Neural cell (in vitro differentiated cells): ENCODE results near the gene PRUNE2. TPM values are rescaled to one million over a fixed set of nuclear protein-coding genes. Genes with fewer than 3 reads are reported as not detected.

ENCODE experiments used
- H2AFZ ChIP-seq: fragments of 200-600, 300-800 bp; sonication (generic), shearing (Covaris generic); 2 replicates; pipeline ENCODE4 v1.6.0; 2014; ENCODE audit warnings: low read depth, mild to moderate bottlenecking, antibody characterized with exemption, low read length, moderate library complexity
- H3F3A ChIP-seq: fragments of 200-600 bp; shearing (Covaris generic); 2 replicates; pipeline ENCODE4 v1.6.1; 2016; ENCODE audit warnings: mild to moderate bottlenecking, moderate library complexity, mixed read lengths, antibody characterized with exemption, low read length; ENCODE audit not compliant: insufficient read depth, poor library complexity, severe bottlenecking
- H3K27ac ChIP-seq: fragments of 200-600, 300-800 bp; sonication (generic), shearing (Covaris generic); 2 replicates; pipeline ENCODE4 v1.5.1; 2014; ENCODE audit warnings: mild to moderate bottlenecking, low read length, moderate library complexity
- H3K27me3 ChIP-seq: fragments of 300-800, 200-600 bp; sonication (generic), shearing (Covaris generic); 2 replicates; pipeline ENCODE4 v1.6.0; 2014; ENCODE audit warnings: mild to moderate bottlenecking, low read depth, low read length, moderate library complexity; ENCODE audit not compliant: insufficient read depth
- H3K36me3 ChIP-seq: fragments of 300-800, 200-600 bp; sonication (generic), shearing (Covaris generic); 2 replicates; pipeline ENCODE4 v1.5.1; 2014; ENCODE audit warnings: mild to moderate bottlenecking, antibody characterized with exemption, low read length, moderate library complexity; ENCODE audit not compliant: insufficient read depth
- H3K4me2 ChIP-seq: fragments of 300-800, 200-600 bp; sonication (generic), shearing (Covaris generic); 2 replicates; pipeline ENCODE4 v1.6.0; 2014; ENCODE audit warnings: mild to moderate bottlenecking, low read length
- H3K4me3 ChIP-seq: fragments of 300-800, 200-600 bp; sonication (generic), shearing (Covaris generic); 2 replicates; pipeline ENCODE4 v1.5.1; 2014; ENCODE audit warnings: mild to moderate bottlenecking, low read length, moderate library complexity
- H3K79me2 ChIP-seq: fragments of 200-600 bp; shearing (Covaris generic); replicated peaks from 2 replicates; pipeline ENCODE4 v1.6.0; 2014; ENCODE audit warnings: mild to moderate bottlenecking, low read length, moderate library complexity; ENCODE audit not compliant: insufficient read depth
- H3K9ac ChIP-seq: fragments of 300-800, 200-600 bp; sonication (generic), shearing (Covaris generic); 2 replicates; pipeline ENCODE4 v1.6.1; 2016; ENCODE audit warnings: mild to moderate bottlenecking, low read length, mixed read lengths
- H3K9me2 ChIP-seq: fragments of 200-600 bp; shearing (Covaris generic); 2 replicates; pipeline ENCODE4 v1.6.1; 2016; ENCODE audit warnings: mild to moderate bottlenecking, low read length, mixed read lengths; ENCODE audit not compliant: insufficient read depth
- H3K9me3 ChIP-seq: fragments of 200-600, 300-800 bp; sonication (generic), shearing (Covaris generic); 2 replicates; pipeline ENCODE4 v1.6.1; 2016; ENCODE audit warnings: mild to moderate bottlenecking, mixed run types, low read length, moderate library complexity, mixed read lengths
- H4K20me1 ChIP-seq: fragments of 200-600 bp; shearing (Covaris generic); 2 replicates; pipeline ENCODE4 v1.6.1; 2016; ENCODE audit warnings: mild to moderate bottlenecking, mixed run types; ENCODE audit not compliant: insufficient read depth
- CTCF ChIP-seq: fragments of 450-650 bp; IDR thresholded peaks from 2 replicates; pipeline ENCODE4 v1.5.1; 2014; ENCODE audit warnings: antibody characterized with exemption, mild to moderate bottlenecking, moderate library complexity; ENCODE audit not compliant: poor library complexity, severe bottlenecking
- EP300 ChIP-seq: fragments of 450-650 bp; conservative IDR thresholded peaks from 2 replicates; pipeline ENCODE4 v1.6.1; 2014; ENCODE audit warnings: antibody characterized with exemption, mild to moderate bottlenecking, moderate library complexity; ENCODE audit not compliant: poor library complexity, severe bottlenecking
- EZH2 ChIP-seq: fragments of 200-600, 300-800 bp; shearing (Covaris generic), sonication (generic); IDR thresholded peaks from 2 replicates; pipeline ENCODE4 v1.6.1; 2014; ENCODE audit warnings: antibody characterized with exemption, low read length, borderline replicate concordance, mild to moderate bottlenecking; ENCODE audit not compliant: insufficient read depth, poor library complexity, severe bottlenecking
- MXI1 ChIP-seq: fragments of 450-650 bp; conservative IDR thresholded peaks from 2 replicates; pipeline ENCODE4 v1.6.1; 2014; ENCODE audit warnings: antibody characterized with exemption, mild to moderate bottlenecking; ENCODE audit not compliant: poor library complexity, severe bottlenecking
- POLR2AphosphoS5 ChIP-seq: IDR thresholded peaks from 2 replicates; pipeline ENCODE4 v1.6.1; 2012
- RAD21 ChIP-seq: fragments of 450-650 bp; conservative IDR thresholded peaks from 2 replicates; pipeline ENCODE4 v1.6.1; 2014; ENCODE audit warnings: antibody characterized with exemption, mild to moderate bottlenecking, moderate library complexity
- SMC3 ChIP-seq: fragments of 450-650 bp; conservative IDR thresholded peaks from 2 replicates; pipeline ENCODE4 v1.6.1; 2014; ENCODE audit warnings: antibody characterized with exemption, mild to moderate bottlenecking, moderate library complexity; ENCODE audit not compliant: poor library complexity
- TAF1 ChIP-seq: IDR thresholded peaks from 2 replicates; pipeline ENCODE4 v1.6.1; 2012; ENCODE audit warnings: low read depth
- polyA plus RNA-seq: library from polyadenylated mRNA; depleted of rRNA; stranded (reverse); fragments of >200 nt; gene quantifications from 2 replicates; pipeline ENCODE4 v1.2.3, GENCODE V29; 2014
- TF ChIP-seq, protein P1 (sequence below): IDR thresholded peaks from 2 replicates; pipeline ENCODE4 v1.6.1; 2012; ENCODE audit warnings: borderline replicate concordance

PRUNE2 gene
- polyA plus RNA-seq, 1 donor from 2014 or later, result 9.7 TPM

- H3K9me2 ChIP-seq, result no peaks in the 10 kb centered on the region
- no peaks in the 10 kb centered on the region for H3K79me2 ChIP-seq
- no peak overlapping the region for H3K4me2 ChIP-seq
- no peak overlapping the region for H3K27ac ChIP-seq
- no peaks in the 10 kb centered on the region for H3K36me3 ChIP-seq
- no peak overlapping the region for H2AFZ ChIP-seq
- H3K27me3 ChIP-seq, result no peaks in the 10 kb centered on the region
- no peaks in the 10 kb centered on the region for H3K9me3 ChIP-seq
- TF ChIP-seq RAD21 (no peak), TAF1 (no peak), SMC3 (no peak), EP300 (no peak), MXI1 (no peak), EZH2 (no peak), POLR2AphosphoS5 (no peak), CTCF (no peak)
- TF ChIP-seq, protein P1, sequence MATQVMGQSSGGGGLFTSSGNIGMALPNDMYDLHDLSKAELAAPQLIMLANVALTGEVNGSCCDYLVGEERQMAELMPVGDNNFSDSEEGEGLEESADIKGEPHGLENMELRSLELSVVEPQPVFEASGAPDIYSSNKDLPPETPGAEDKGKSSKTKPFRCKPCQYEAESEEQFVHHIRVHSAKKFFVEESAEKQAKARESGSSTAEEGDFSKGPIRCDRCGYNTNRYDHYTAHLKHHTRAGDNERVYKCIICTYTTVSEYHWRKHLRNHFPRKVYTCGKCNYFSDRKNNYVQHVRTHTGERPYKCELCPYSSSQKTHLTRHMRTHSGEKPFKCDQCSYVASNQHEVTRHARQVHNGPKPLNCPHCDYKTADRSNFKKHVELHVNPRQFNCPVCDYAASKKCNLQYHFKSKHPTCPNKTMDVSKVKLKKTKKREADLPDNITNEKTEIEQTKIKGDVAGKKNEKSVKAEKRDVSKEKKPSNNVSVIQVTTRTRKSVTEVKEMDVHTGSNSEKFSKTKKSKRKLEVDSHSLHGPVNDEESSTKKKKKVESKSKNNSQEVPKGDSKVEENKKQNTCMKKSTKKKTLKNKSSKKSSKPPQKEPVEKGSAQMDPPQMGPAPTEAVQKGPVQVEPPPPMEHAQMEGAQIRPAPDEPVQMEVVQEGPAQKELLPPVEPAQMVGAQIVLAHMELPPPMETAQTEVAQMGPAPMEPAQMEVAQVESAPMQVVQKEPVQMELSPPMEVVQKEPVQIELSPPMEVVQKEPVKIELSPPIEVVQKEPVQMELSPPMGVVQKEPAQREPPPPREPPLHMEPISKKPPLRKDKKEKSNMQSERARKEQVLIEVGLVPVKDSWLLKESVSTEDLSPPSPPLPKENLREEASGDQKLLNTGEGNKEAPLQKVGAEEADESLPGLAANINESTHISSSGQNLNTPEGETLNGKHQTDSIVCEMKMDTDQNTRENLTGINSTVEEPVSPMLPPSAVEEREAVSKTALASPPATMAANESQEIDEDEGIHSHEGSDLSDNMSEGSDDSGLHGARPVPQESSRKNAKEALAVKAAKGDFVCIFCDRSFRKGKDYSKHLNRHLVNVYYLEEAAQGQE, result no peak
- H4K20me1 ChIP-seq, result no peaks in the 10 kb centered on the region
- H3K4me3 ChIP-seq, result no peak overlapping the region
- no peak overlapping the region for H3K9ac ChIP-seq
- H3F3A ChIP-seq, result no peaks in the 10 kb centered on the region
These were observed 196.9 kb downstream of the PRUNE2 start for GRCh38 chr9:76709020-76709419.

DNA sequence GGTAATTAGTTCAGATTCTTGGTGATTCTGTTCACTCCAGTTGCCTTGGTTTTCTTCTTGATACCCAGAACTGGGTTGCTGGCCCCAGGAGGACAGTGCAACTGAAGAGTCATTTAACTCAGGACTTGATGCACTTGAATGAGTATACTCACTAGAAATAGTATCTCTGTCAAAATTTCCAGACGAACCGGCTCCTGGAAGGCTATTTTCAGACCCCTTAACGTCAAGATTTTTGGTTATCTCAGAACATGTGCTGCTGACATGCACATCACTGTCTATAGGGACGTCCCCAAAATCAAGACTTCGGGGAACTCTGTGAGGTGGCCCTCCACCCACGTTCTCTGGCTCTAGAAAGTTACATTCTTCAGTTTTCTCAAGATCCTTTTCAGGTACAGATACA lies 198.4 kb downstream of the PRUNE2 start:
- no peaks in the 10 kb centered on the region for H4K20me1 ChIP-seq
- H3K9me3 ChIP-seq, result no peaks in the 10 kb centered on the region
- no peaks in the 10 kb centered on the region for H3F3A ChIP-seq
- no peaks in the 10 kb centered on the region for H3K27me3 ChIP-seq
- TF ChIP-seq MXI1, result no peak
- no peak for TF ChIP-seq EZH2
- no peak for TF ChIP-seq SMC3
- no peak for TF ChIP-seq POLR2AphosphoS5
- TF ChIP-seq, protein P1, result no peak
- no peak for TF ChIP-seq EP300
- no peak for TF ChIP-seq RAD21
- no peak for TF ChIP-seq CTCF
- no peak for TF ChIP-seq TAF1
- no peak overlapping the region for H3K9ac ChIP-seq
- no peak overlapping the region for H3K4me2 ChIP-seq
- H3K4me3 ChIP-seq, result no peak overlapping the region
- H2AFZ ChIP-seq, result no peak overlapping the region
- H3K79me2 ChIP-seq, result no peaks in the 10 kb centered on the region
- no peaks in the 10 kb centered on the region for H3K36me3 ChIP-seq
- H3K27ac ChIP-seq, result no peak overlapping the region
- no peaks in the 10 kb centered on the region for H3K9me2 ChIP-seq
